Esophagus squamous epithelium (tissue), 4 donors: ENCODE results near the gene PLCE1.

Experiments used
- CTCF ChIP-seq, 6 experiments: fragments of 450-650 bp in 4 of 6; fragments of 200-600 bp in 2 of 6; sonication (generic) in 2 of 6; IDR thresholded peaks; one replicate each; pipeline ENCODE4 v1.5.1; 2016 to 2019; ENCODE audit warnings: antibody characterized with exemption in 6 of 6, mild to moderate bottlenecking in 4 of 6, moderate library complexity in 4 of 6
- POLR2A ChIP-seq, 4 donors: fragments of 450-650 bp; IDR thresholded peaks; one replicate each; pipeline ENCODE4 v1.6.1; 2017; ENCODE audit warnings: antibody characterized with exemption in 4 of 4, mild to moderate bottlenecking in 4 of 4, moderate library complexity in 3 of 4

GRCh38 chr10:93992400-93993030 lies 1.2 kb upstream of the PLCE1 start:
- TF ChIP-seq CTCF (IDR thresholded peaks at IDR 0.05) = peak in 1 of 6 experiments; percentile 19
- TF ChIP-seq POLR2A (IDR thresholded peaks at IDR 0.05) = no peak
